ENCODE data around the gene TCP1.
"Not testable (repeated sequence)": the region's sequence is repeated elsewhere in the genome, so short reads cannot be mapped to it uniquely, and the experiment has no call there.

TCP1 gene

GRCh38 chr6:159816775-159817174, 27.4 kb upstream of the TCP1 start:
- DNase-seq: not testable (repeated sequence)

- no peak for DNase-seq
Observed at GRCh38 chr6:159815410-159815809, 26.0 kb upstream of the TCP1 start.

- no peak for DNase-seq
Observed at GRCh38 chr6:159813781-159814180, 24.4 kb upstream of the TCP1 start.

- DNase-seq: no peak
Observed at GRCh38 chr6:159809149-159809548, 19.7 kb upstream of the TCP1 start.

GRCh38 chr6:159808647-159809046, 19.2 kb upstream of the TCP1 start:
- DNase-seq: no peak

- no peak for DNase-seq
Observed at GRCh38 chr6:159807150-159807858, 17.9 kb upstream of the TCP1 start.

- DNase-seq: no peak
Observed at GRCh38 chr6:159806021-159806458, 16.6 kb upstream of the TCP1 start.

GRCh38 chr6:159805440-159806020, 16.1 kb upstream of the TCP1 start:
- DNase-seq: no peak

- no peak for DNase-seq
Observed at GRCh38 chr6:159804504-159804903, 15.1 kb upstream of the TCP1 start.

GRCh38 chr6:159801935-159802334, 12.5 kb upstream of the TCP1 start:
- DNase-seq: no peak

GRCh38 chr6:159800141-159800865, 10.9 kb upstream of the TCP1 start, which contains the start of gene PNLDC1:
Gene PNLDC1 (plus strand): TSS chr6:159800276. CDS start chr6:159800308, 32 bp downstream.
- DNase-seq: no peak

GRCh38 chr6:159797554-159797953, 8.2 kb upstream of the TCP1 start:
- DNase-seq: no peak

- not testable (repeated sequence) for DNase-seq
Observed at GRCh38 chr6:159794976-159795375, 5.6 kb upstream of the TCP1 start.

GRCh38 chr6:159790956-159791598, 1.7 kb upstream of the TCP1 start:
- peak; percentile 35 for DNase-seq

- peak; percentile 91 for DNase-seq
Observed at GRCh38 chr6:159790149-159790955, 950 bp upstream of the TCP1 start, which contains the start of gene MRPL18. Gene MRPL18 (plus strand): TSS chr6:159790467. CDS start chr6:159790588, 121 bp downstream.

- peak; percentile 34 for DNase-seq
Observed at GRCh38 chr6:159788753-159789376, 537 bp downstream of the TCP1 start.

GRCh38 chr6:159788276-159788675, 1.1 kb downstream of the TCP1 start:
- peak; percentile 25 for DNase-seq

GRCh38 chr6:159778542-159779103, 10.8 kb downstream of the TCP1 start:
- no peak for DNase-seq

- no peak for DNase-seq
Observed at GRCh38 chr6:159778131-159778530, 11.3 kb downstream of the TCP1 start.

- DNase-seq: no peak
Observed at GRCh38 chr6:159777240-159777904, 12.0 kb downstream of the TCP1 start.

GRCh38 chr6:159772196-159772595, 17.2 kb downstream of the TCP1 start:
- DNase-seq: no peak

Data from CD4-positive, alpha-beta T cell treated with Interleukin-17A for 1 hour (primary cell).